NCI-H146 treated with DMSO at 0.1 percent for 48 hours (cell line): ENCODE data around the gene SDR9C7.
"Not testable (repeated sequence)": the region's sequence is repeated elsewhere in the genome, so short reads cannot be mapped to it uniquely, and the experiment has no call there.

Experiments used
- DNase-seq: peaks from one replicate; lab custom pipeline; 2025; ENCODE audit not compliant: unreplicated experiment; lab: John Stamatoyannopoulos, UW

Gene SDR9C7

DNA sequence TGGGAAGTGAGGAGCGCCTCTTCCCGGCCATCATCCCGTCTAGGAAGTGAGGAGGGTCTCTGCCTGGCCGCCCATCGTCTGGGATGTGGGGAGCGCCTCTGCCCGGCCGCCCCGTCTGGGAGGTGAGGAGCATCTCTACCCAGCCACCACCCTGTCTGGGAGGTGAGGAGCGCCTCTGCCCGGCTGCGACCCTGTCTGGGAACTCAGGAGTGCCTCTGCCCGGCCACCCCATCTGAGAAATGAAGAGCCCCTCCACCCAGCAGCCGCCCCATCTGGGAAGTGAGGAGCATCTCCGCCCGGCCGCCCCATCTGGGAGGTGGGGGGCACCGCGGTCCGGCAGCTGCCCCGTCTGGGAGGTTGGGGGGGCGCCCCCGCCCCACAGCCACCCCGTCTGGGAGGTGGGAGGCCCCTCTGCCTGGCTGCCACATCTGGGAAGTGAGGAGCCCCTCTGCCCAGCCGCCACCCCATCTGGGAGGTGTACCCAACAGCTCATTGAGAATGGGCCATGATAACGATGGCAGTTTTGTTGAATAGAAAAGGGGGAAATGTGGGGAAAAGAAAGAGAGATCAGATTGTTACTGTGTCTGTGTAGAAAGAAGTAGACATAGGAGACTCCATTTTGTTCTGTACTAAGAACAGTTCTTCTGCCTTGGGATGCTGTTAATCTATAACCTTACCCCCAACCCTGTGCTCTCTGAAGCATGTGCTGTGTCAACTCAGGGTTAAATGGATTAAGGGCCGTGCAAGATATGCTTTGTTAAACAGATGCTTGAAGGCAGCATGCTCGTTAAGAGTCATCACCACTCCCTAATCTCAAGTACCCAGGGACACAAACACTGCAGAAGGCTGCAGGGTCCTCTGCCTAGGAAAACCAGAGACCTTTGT is 54.7 kb downstream of the SDR9C7 start:
- DNase-seq = not testable (repeated sequence)

DNA sequence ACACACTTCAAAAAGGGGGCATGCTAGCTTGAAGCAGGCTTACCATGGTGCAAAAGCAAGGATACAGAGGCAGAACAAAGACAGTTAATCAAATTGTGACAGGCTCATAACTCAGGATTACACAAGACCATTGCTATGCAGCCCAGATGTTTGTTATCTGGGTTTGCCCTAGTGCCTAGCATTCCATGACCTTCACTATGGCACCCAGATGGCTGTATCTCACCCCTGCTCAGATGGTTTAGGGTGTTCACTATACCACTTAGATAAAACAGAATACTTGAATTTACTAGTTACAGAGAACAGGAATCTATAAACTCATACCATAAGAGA is 56.2 kb downstream of the SDR9C7 start:
- no peak for DNase-seq

DNA sequence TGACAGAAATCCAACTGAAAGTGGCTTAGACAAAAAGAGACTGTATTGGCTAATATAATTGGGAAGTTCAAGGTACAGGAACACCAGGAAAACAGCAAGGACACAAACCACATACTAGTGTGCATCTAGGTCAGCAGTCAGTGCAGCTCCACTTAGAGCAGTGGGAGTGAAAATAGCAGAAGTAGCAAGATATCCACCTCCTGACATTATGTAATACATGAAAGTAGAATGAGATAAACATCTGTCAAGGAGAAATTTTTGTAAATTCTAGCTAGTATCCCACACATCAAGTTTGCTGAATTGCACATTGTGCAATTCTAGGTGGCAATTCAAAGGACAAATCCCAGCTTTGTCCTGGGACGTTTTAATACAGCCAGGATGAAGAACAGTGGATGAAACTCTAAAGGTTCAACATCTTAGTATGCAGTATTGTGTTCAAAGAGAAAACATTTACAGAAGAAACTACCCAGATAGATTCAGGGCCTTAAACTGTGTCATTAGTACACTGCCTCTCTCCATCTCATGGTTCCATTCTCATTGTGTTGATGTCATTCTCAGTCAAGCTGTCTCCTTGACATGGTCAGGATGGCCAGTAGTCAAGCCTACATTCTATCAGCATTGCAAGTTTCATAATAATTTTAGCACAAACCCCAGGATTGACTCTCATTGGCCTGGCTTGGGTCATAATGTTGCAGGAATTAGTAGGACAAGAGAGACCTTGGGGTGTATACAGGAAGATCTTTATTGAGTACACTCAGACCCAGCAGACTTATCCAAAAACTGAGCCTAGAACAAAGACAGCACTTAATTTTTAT is 56.8 kb downstream of the SDR9C7 start:
- DNase-seq = no peak

DNA sequence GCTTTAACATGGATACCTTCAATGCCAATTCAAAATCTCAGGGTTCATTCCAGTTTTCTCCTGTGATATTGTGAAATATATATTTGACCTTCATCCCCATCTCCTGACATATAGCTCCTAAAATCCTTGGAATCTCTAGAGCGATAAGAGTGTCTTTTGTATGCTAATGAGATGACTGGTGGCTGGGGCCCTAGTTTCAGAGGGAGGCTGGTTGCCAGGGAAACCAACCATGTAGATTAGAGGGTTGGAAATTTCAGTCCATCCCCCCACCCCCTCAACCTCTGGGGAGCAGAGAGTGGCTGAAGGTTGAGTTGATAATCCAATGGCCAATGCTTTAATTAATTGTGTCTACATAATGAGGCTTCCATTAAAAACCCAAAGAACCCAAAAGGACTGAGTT is 59.4 kb downstream of the SDR9C7 start:
- DNase-seq = no peak

DNA sequence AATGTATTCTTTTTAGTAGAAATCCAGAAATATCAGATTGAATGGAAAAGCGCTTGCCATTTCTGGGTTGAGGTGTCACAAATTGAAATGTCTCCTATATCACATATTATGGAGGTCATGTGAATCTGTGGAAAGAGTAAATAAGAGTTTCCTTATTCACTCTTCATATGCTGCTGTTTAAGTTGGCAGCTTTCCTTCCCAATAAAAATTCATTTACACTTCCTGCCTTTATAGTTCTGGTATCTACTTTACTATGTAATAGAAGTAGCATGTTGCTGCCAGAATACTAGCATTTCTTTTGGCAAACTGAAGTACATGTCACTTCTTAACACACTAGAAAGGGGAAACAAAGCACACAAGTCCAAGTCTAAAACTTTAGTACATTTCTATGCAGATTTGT is 60.8 kb downstream of the SDR9C7 start:
- no peak for DNase-seq
